HFFc6 (cell line): ENCODE measurements around the gene LRRC74B. TPM values are rescaled to one million over a fixed set of nuclear protein-coding genes. Genes with fewer than 3 reads are reported as not detected.
"Not testable (repeated sequence)": the region's sequence is repeated elsewhere in the genome, so short reads cannot be mapped to it uniquely, and the experiment has no call there.

Experiments used
- DNase-seq: peaks from one replicate; pipeline ENCODE4 v3.0.0-alpha.2; 2018
- H3K27ac Mint-ChIP-seq: 2 replicates; pipeline ENCODE4 v1.8.0; 2020; ENCODE audit warnings: mild to moderate bottlenecking, mixed read lengths
- H3K27me3 Mint-ChIP-seq: 2 replicates; pipeline ENCODE4 v1.8.0; 2021; ENCODE audit warnings: mild to moderate bottlenecking, moderate library complexity, mixed read lengths; ENCODE audit not compliant: insufficient read depth
- H3K36me3 Mint-ChIP-seq: 2 replicates; pipeline ENCODE4 v1.8.0; 2021; ENCODE audit warnings: low read depth, mixed read lengths
- H3K4me1 Mint-ChIP-seq: 2 replicates; pipeline ENCODE4 v1.8.0; 2020; ENCODE audit warnings: low read depth, mixed read lengths
- H3K4me3 Mint-ChIP-seq: 2 replicates; pipeline ENCODE4 v1.8.0; 2020; ENCODE audit warnings: mild to moderate bottlenecking, moderate library complexity, mixed read lengths
- H3K9me3 Mint-ChIP-seq: 2 replicates; pipeline ENCODE4 v1.8.0; 2020; ENCODE audit warnings: mild to moderate bottlenecking, mixed read lengths
- CTCF ChIP-seq: fragments of 200-600 bp; sonication (generic); IDR thresholded peaks from 2 replicates; pipeline ENCODE4 v1.5.0; 2021; ENCODE audit warnings: antibody characterized with exemption, mild to moderate bottlenecking
- total RNA-seq, 6 experiments: library from RNA; stranded (reverse); fragmentation: NEBNext Ultra II Directional; extraction: Animal tissue kit (Norgen Biotek cat#: 25700); gene quantifications; 2 replicates in 1 of 6; 3 replicates in 5 of 6; pipeline ENCODE4 v1.2.3, GENCODE V29; 2021

Gene LRRC74B
- total RNA-seq, 6 experiments from 2014 or later = not detected

GRCh38 chr22:21055564-21055834, 9.8 kb downstream of the LRRC74B start:
- Mint-ChIP-seq H3K36me3 (no peaks in the 10 kb centered on the region), H3K27ac (no peak overlapping the region), H3K27me3 (peaks cover 27% of the 10 kb centered on the region), H3K4me3 (no peak overlapping the region), H3K4me1 (peaks cover 25% of the 10 kb centered on the region), H3K9me3 (no peaks in the 10 kb centered on the region)
- DNase-seq = no peak
- no peak for TF ChIP-seq CTCF

- Mint-ChIP-seq H3K27me3 (peaks cover 27% of the 10 kb centered on the region), H3K27ac (no peak overlapping the region), H3K4me1 (peaks cover 25% of the 10 kb centered on the region), H3K4me3 (no peak overlapping the region), H3K9me3 (no peaks in the 10 kb centered on the region), H3K36me3 (no peaks in the 10 kb centered on the region)
- DNase-seq = no peak
- no peak for TF ChIP-seq CTCF
Observed at GRCh38 chr22:21055880-21056319, 10.2 kb downstream of the LRRC74B start.

- not testable (repeated sequence) for H3K4me1 Mint-ChIP-seq, DNase-seq, H3K9me3 Mint-ChIP-seq, H3K27ac Mint-ChIP-seq, H3K36me3 Mint-ChIP-seq, H3K4me3 Mint-ChIP-seq
- H3K27me3 Mint-ChIP-seq = peaks cover 19% of the 10 kb centered on the region
Observed at GRCh38 chr22:21060363-21060762, 14.6 kb downstream of the LRRC74B start.

GRCh38 chr22:21061660-21062321, 16.0 kb downstream of the LRRC74B start:
- H3K4me1 Mint-ChIP-seq, DNase-seq, H3K9me3 Mint-ChIP-seq: not testable (repeated sequence)

GRCh38 chr22:21064425-21064824, 18.7 kb downstream of the LRRC74B start:
- not testable (repeated sequence) for H3K27ac Mint-ChIP-seq, H3K4me1 Mint-ChIP-seq, H3K36me3 Mint-ChIP-seq, DNase-seq, H3K4me3 Mint-ChIP-seq, H3K9me3 Mint-ChIP-seq
- peaks cover 12% of the 10 kb centered on the region for H3K27me3 Mint-ChIP-seq

More at GRCh38 chr22:21061660-21062321, 16.0 kb downstream of the LRRC74B start:
- not testable (repeated sequence) for H3K36me3 Mint-ChIP-seq, H3K27me3 Mint-ChIP-seq, H3K4me3 Mint-ChIP-seq, H3K27ac Mint-ChIP-seq

GRCh38 chr22:21064917-21065864, 19.4 kb downstream of the LRRC74B start:
- no peak for TF ChIP-seq CTCF
- Mint-ChIP-seq H3K27ac (no peak overlapping the region), H3K27me3 (peaks cover 15% of the 10 kb centered on the region), H3K36me3 (no peaks in the 10 kb centered on the region), H3K9me3 (no peaks in the 10 kb centered on the region), H3K4me3 (no peak overlapping the region), H3K4me1 (peaks cover 5% of the 10 kb centered on the region; the same call in 1 of the 2 replicates)
- no peak for DNase-seq
